ENCODE measurements around the gene NBEA. TPM values are rescaled to one million over a fixed set of nuclear protein-coding genes. Genes with fewer than 3 reads are reported as not detected.
A peak's percentile ranks its signal among the peaks of the same experiment; 100 is the strongest.

The NBEA gene
- total RNA-seq, 1 experiment from 2014 or later: 4.4 TPM

- TF ChIP-seq EZH2phosphoT487 (IDR thresholded peaks at IDR 0.05; ENCODE audit: borderline replicate concordance, low read length): no peak
- H3K4me3 ChIP-seq (ENCODE audit: low read length): no peak overlapping the region
- BruUV-seq (replicated peaks): no TSS peak
- no peaks in the 10 kb centered on the region for H3F3A ChIP-seq (ENCODE audit: low read length, unreplicated experiment)
- no peak for DNase-seq
- H3K27ac ChIP-seq (ENCODE audit: low read length): no peak overlapping the region
- H3K9me3 ChIP-seq (ENCODE audit: low read length): no peaks in the 10 kb centered on the region
- intact Hi-C loops (cut with micrococcal nuclease): loop anchor here (10.0 kb wide), 1 partner anchor 81 kb away; no protein-coding TSS in a partner anchor
- ChIA-PET POLR2A (ENCODE audit: unreplicated experiment) (no interaction called here), CTCF (no interaction called here)
- H2AFZ ChIP-seq (ENCODE audit: low read length): no peak overlapping the region
- no peaks in the 10 kb centered on the region for H3K9me2 ChIP-seq (replicated peaks; ENCODE audit: low read length)
- H3K9ac ChIP-seq (ENCODE audit: low read length): no peak overlapping the region
- H3K4me1 ChIP-seq (ENCODE audit: insufficient read depth, low read length): peaks cover 10% of the 10 kb centered on the region
- no peaks in the 10 kb centered on the region for H3K79me2 ChIP-seq (ENCODE audit: low read length)
- H3K4me2 ChIP-seq (ENCODE audit: low read length): no peak overlapping the region
- H3K27me3 ChIP-seq (ENCODE audit: low read length): no peaks in the 10 kb centered on the region
- no peak for ATAC-seq
- no peaks in the 10 kb centered on the region for H4K20me1 ChIP-seq (ENCODE audit: low read length)
- no peaks in the 10 kb centered on the region for H3K36me3 ChIP-seq (ENCODE audit: low read depth, low read length)
These were observed 6.2 kb upstream of the NBEA start for GRCh38 chr13:34935841-34936240.

- Histone ChIP-seq H3K36me3 (ENCODE audit: low read depth, low read length) (no peaks in the 10 kb centered on the region), H3K9ac (ENCODE audit: low read length) (no peak overlapping the region), H3F3A (ENCODE audit: low read length, unreplicated experiment) (no peaks in the 10 kb centered on the region), H3K4me2 (ENCODE audit: low read length) (no peak overlapping the region), H3K4me1 (ENCODE audit: insufficient read depth, low read length) (peaks cover 10% of the 10 kb centered on the region), H3K4me3 (ENCODE audit: low read length) (no peak overlapping the region), H3K27ac (ENCODE audit: low read length) (no peak overlapping the region), H3K9me2 (replicated peaks; ENCODE audit: low read length) (no peaks in the 10 kb centered on the region), H3K79me2 (ENCODE audit: low read length) (peaks cover 17% of the 10 kb centered on the region), H3K27me3 (ENCODE audit: low read length) (no peaks in the 10 kb centered on the region), H2AFZ (ENCODE audit: low read length) (no peak overlapping the region), H3K9me3 (ENCODE audit: low read length) (no peaks in the 10 kb centered on the region), H4K20me1 (ENCODE audit: low read length) (no peaks in the 10 kb centered on the region)
- no peak for DNase-seq
- ChIA-PET CTCF (no interaction called here), POLR2A (ENCODE audit: unreplicated experiment) (no interaction called here)
- no TSS peak for BruUV-seq (replicated peaks)
- TF ChIP-seq, protein P1, sequence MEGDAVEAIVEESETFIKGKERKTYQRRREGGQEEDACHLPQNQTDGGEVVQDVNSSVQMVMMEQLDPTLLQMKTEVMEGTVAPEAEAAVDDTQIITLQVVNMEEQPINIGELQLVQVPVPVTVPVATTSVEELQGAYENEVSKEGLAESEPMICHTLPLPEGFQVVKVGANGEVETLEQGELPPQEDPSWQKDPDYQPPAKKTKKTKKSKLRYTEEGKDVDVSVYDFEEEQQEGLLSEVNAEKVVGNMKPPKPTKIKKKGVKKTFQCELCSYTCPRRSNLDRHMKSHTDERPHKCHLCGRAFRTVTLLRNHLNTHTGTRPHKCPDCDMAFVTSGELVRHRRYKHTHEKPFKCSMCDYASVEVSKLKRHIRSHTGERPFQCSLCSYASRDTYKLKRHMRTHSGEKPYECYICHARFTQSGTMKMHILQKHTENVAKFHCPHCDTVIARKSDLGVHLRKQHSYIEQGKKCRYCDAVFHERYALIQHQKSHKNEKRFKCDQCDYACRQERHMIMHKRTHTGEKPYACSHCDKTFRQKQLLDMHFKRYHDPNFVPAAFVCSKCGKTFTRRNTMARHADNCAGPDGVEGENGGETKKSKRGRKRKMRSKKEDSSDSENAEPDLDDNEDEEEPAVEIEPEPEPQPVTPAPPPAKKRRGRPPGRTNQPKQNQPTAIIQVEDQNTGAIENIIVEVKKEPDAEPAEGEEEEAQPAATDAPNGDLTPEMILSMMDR (conservative IDR thresholded peaks at IDR 0.05; ENCODE audit: low read depth, low read length): no peak
- no peak for TF ChIP-seq EZH2 (IDR thresholded peaks at IDR 0.05; ENCODE audit: low read length, unreplicated experiment)
- TF ChIP-seq EZH2phosphoT487 (IDR thresholded peaks at IDR 0.05; ENCODE audit: borderline replicate concordance, low read length): no peak
- ATAC-seq: no peak
- intact Hi-C loops (cut with micrococcal nuclease): loop anchor here (5.0 to 10.0 kb wide), 4 partner anchors 85 to 472 kb away; no protein-coding TSS in a partner anchor
These were observed 2.3 kb upstream of the NBEA start for GRCh38 chr13:34939771-34940170.

GRCh38 chr13:34941436-34941834 lies 635 bp upstream of the NBEA start:
- Histone ChIP-seq H3K27ac (ENCODE audit: low read length) (no peak overlapping the region), H3K4me1 (ENCODE audit: insufficient read depth, low read length) (peaks cover 24% of the 10 kb centered on the region), H3F3A (ENCODE audit: low read length, unreplicated experiment) (no peaks in the 10 kb centered on the region), H3K9me2 (replicated peaks; ENCODE audit: low read length) (no peaks in the 10 kb centered on the region), H4K20me1 (ENCODE audit: low read length) (no peaks in the 10 kb centered on the region), H3K79me2 (ENCODE audit: low read length) (peaks cover 32% of the 10 kb centered on the region), H3K4me3 (ENCODE audit: low read length) (peak overlapping the region; percentile 92), H3K4me2 (ENCODE audit: low read length) (peak overlapping the region; percentile 97), H3K36me3 (ENCODE audit: low read depth, low read length) (no peaks in the 10 kb centered on the region), H2AFZ (ENCODE audit: low read length) (peak overlapping the region; percentile 95), H3K9ac (ENCODE audit: low read length) (peak overlapping the region; percentile 38), H3K27me3 (ENCODE audit: low read length) (no peaks in the 10 kb centered on the region), H3K9me3 (ENCODE audit: low read length) (no peaks in the 10 kb centered on the region)
- POLR2A ChIA-PET (ENCODE audit: unreplicated experiment): no interaction called here
- TSS peak; percentile 55 for BruUV-seq (replicated peaks)
- intact Hi-C loops (cut with micrococcal nuclease): loop anchor here (5.0 kb wide), 3 partner anchors 211 to 474 kb away; no protein-coding TSS in a partner anchor
- TF ChIP-seq, protein P1 (conservative IDR thresholded peaks at IDR 0.05; ENCODE audit: low read depth, low read length): no peak
- TF ChIP-seq EZH2phosphoT487 (IDR thresholded peaks at IDR 0.05; ENCODE audit: borderline replicate concordance, low read length): no peak
- TF ChIP-seq EZH2 (IDR thresholded peaks at IDR 0.05; ENCODE audit: low read length, unreplicated experiment): no peak
- ATAC-seq (peak; percentile 3; the same call in 1 of the 2 replicates), DNase-seq (no peak)
- CTCF ChIA-PET: interaction anchor here (0.6 kb wide), 1 partner anchor 280 kb away, joined by 4 read pairs; no protein-coding TSS in a partner anchor
